Spleen (tissue), 7 donors: ENCODE results near the gene RPL3.
A peak's percentile ranks its signal among the peaks of the same experiment; 100 is the strongest.

Experiments used
- POLR2A ChIP-seq, 3 donors: fragments of 450-650 bp; IDR thresholded peaks; one replicate each; pipeline ENCODE4 v1.5.1; 2017; ENCODE audit warnings: antibody characterized with exemption in 3 of 3, mild to moderate bottlenecking in 1 of 3
- POLR2AphosphoS5 ChIP-seq, 3 donors: sonication (generic); formaldehyde crosslinking; IDR thresholded peaks; one replicate each; pipeline ENCODE4 v1.5.1; 2017; ENCODE audit warnings: antibody characterized with exemption in 3 of 3
- TF ChIP-seq, protein P1 (sequence below), 11 experiments: fragments of 200-600 bp in 7 of 11; fragments of 450-650 bp in 4 of 11; sonication (generic) in 4 of 11; IDR thresholded peaks in 8 of 11; conservative IDR thresholded peaks in 3 of 11; 1 replicate in 7 of 11; 2 replicates in 4 of 11; pipeline versions ENCODE4 v1.4.0 to v1.8.0; 2016 to 2021; ENCODE audit warnings: antibody characterized with exemption in 11 of 11, inconsistent platforms in 4 of 11, mild to moderate bottlenecking in 1 of 11
- donor health status: DM: no; HTN: no; CAD: no; lungs with moderate emphysema.
- donor health status: DM: no; HTN: no; CAD: no.
- donor health status: DM: no; HTN: no; CAD: no.

DNA sequence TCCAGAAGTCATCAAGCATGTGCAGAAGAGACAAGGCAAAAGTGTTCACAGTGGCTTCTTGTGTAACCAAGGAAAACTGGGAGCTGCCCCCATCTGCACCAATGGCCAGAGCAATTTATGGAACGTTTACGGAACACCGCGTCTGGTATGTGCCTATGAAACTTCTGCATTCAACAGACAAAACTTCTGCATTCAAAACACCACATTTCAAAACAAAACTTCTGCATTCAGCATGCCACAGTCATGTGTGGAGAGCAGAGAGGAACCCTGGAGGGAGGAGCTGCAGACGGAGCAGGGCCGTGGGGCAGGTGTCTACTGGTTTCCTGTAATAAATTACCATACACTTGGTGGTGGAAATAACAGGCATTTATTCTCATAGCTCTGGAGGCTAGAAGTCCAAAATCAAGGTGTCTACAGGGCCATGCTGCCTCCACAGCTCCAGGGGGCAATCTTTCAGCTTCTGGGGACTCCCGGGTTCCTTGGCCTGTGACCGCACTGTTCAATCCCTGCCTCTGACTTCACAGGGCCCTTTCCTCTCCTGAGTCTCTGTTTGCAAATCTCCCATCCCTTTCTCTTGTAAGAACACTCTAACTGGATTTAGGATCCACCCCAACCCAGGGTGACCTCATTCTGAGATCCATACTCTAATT, 32.2 kb downstream of the RPL3 start:
- TF ChIP-seq, protein P1, sequence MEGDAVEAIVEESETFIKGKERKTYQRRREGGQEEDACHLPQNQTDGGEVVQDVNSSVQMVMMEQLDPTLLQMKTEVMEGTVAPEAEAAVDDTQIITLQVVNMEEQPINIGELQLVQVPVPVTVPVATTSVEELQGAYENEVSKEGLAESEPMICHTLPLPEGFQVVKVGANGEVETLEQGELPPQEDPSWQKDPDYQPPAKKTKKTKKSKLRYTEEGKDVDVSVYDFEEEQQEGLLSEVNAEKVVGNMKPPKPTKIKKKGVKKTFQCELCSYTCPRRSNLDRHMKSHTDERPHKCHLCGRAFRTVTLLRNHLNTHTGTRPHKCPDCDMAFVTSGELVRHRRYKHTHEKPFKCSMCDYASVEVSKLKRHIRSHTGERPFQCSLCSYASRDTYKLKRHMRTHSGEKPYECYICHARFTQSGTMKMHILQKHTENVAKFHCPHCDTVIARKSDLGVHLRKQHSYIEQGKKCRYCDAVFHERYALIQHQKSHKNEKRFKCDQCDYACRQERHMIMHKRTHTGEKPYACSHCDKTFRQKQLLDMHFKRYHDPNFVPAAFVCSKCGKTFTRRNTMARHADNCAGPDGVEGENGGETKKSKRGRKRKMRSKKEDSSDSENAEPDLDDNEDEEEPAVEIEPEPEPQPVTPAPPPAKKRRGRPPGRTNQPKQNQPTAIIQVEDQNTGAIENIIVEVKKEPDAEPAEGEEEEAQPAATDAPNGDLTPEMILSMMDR (IDR thresholded peaks at IDR 0.05 in 8 of 11, conservative IDR thresholded peaks at IDR 0.05 in 3 of 11) = no peak
- TF ChIP-seq POLR2AphosphoS5 (IDR thresholded peaks at IDR 0.05) (peak in 2 of 3 donors; percentile 8 to 19), POLR2A (IDR thresholded peaks at IDR 0.05) (no peak)
